ENCODE measurements around the gene POLR2J.
A peak's percentile ranks its signal among the peaks of the same experiment; 100 is the strongest.

Gene POLR2J

DNA sequence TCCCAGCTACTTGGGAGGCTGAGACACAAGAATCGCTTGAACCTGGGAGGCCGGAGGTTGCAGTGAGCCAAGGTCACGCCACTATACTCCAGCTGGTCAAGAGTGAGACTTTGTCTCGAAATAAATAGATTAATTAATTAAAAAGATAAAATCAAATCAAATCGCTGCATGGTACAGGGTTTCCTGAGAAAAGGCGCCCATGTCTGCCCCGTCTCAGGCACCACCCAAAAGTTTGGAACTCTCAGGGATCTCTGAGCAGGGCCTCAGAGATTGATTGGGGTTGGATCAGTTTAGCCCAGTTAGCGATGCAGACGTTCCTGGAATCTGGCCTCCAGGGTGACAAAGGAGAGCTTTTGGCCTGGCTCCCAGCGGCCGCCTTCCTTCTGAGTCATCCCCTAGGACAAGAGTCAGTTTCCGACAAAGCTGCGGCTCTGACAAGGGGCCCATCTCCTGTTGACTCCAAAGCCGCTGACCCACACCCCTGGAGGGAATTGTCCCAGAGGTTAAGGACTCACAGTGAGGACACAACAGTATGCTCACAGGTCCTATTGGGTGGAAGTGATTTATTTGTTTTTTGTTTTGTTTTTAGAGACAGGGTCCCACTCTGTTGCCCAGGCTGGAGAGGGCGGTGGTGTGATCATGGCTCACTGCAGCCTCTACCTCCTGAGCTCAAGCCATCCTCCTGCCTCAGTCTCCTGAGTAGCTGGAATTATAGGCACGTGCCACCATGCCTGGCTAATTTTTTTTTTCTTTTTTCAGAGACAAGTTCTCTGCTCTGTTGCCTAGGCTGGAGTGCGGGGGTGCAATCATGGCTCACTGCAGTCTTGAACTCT, 38.5 kb downstream of the POLR2J start:
- peak; percentile 90 for DNase-seq (ENCODE audit: low spot score)

DNA sequence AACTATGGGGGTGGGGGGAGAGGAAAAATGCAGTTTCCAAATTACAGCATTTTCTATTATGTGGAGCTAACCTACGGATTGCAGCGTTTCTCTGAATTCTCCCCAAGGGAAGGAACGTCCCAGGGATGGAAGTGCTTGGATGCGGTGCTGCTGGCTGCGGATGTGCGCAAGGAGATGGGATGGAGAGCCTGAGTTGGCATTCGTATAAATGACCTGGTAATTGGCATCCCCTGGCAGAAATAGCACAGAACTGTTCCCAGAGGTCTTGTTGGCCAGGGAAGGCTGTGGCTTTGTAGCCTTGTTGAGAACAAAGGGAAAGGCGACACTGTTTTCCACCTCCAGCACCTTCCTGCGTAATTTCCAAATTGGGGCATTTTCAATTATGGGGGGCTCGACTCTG, 42.6 kb downstream of the POLR2J start:
- DNase-seq (ENCODE audit: low spot score), result no peak

DNA sequence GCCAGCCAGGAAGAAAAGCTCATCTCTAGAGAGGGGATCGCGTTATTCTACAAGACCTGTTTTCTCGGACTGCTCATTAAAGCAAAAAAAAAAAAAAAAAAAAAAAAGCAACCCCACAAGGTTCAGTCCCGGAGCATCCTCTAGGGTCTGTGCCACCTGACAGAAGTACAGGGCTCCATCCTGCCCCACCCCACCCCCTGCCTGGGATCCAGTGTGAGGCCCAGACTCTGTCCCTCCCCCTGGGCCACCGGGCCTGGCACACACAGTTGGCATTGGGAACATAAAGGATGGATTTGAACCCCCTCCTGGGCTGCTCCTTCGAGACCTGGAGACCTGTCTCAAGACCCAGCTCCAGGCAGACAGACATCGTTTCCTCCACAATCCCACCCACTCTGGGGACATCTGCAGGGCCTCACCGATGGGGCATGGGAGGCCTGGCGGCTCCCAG, 44.7 kb downstream of the POLR2J start:
- DNase-seq (ENCODE audit: low spot score), result no peak

DNA sequence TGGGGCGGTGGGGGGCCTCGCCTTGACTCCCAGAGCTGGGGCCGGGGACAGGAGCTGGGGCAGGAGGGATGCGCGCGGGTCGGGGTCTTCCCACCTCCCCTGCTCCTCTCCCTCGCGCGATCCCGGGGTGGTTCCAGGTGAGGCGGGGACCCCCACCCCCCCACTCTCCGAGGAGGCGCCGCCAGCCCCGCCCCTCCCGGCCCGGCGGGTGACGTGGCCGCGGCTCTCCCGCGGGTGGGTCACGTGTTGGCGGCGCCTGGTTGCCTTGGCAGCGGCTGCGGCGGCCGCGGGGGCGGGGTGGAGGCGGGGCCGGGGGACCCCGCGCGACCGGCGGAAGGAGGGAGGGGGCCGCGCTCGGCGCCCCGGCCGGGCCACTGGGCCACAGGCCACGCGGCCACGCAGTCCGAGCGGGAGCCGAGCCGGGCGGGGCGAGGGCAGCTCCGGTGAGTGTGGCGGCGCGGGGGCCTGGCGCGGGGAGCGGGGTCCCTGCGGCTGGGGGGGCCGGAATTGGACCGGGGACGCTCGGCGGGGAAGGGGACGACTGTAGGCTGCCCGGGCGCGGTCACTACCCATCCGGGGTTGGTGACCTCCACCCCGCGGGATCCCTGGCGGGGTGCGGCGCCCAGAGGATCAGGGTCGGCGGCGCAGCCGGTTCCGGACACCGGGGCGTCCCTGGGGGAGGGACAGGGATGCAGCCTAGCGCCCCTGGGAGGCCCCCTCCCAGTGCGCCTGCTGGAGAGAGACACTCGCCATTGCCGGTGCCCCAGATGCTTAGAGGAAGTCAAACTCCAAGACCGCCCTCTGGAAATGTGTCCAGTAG, 45.3 kb downstream of the POLR2J start, which contains the start of gene ORAI2:
Gene ORAI2 (plus strand): TSS at position 357 of the 820 bp plus-strand sequence. CDS start 5,382 bp downstream, outside the sequence.
- DNase-seq (ENCODE audit: low spot score), result peak; percentile 89

DNA sequence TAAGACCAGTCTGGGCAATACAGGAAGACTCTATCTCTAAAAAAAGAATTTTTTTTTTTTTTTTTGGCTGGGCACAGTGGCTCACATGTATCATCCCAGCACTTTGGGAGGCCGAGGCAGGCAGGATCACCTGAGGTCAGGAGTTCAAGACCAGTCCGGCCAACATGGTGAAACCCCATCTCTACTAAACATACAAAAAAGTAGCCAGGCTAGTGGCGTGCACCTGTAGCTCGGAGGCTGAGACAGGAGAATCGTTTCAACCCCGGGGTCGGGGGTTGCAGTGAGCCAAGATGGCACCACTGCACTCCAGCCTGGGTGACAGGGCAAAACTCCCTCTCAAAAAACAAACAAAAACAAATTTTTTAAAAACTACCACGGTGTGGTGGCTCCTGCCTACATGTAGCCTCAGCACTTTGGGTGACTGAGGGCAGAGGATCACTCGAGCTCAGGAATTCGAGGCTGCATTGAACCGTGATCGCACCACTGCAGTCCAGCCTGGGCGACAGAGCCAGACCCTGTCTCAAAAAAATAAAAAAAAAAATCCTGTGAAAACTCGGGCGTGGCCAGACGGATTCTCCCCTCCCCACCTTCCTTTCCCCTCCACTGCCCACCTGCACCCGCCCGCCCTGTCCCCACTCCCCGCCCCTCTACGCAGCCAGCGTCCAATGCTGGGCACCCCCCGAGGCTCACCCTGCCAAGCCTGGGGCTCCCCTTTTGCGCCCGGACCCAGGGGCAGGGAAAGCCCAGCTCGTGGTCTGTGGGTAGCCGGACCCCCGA, 46.1 kb downstream of the POLR2J start:
- no peak for DNase-seq (ENCODE audit: low spot score)

DNA sequence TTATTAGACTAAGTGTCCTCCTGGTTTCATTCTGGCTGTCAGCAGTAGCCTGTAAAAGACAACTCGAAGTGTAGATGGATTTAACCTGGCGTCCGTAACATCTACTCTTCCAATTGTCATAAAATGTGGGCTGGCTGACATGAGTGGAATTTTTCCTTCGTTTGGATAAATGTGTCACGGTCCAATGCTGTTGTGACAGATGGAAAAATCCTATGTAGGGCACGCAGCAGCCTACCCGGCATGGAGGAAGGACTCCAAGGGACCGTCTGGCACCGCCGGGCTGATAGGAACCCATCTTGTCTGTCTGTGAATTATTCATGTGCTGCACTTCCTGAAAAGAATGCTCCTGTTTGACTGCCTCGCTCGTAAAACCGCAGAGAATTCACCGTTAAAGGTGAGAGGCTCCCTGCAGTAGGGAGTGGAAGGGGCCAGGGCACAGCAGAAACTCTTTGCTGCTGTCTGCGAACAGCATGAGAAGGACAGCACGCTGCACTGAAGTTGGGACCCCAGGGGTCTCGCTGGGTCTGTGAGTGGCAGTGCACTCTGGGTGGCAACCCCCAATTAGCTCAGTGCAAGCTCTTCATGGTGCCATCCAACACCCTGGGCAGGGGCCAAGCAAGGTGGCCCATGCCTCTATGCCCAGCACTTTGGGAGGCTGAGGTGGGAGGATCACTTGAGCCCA, 47.0 kb downstream of the POLR2J start:
- no peak for DNase-seq (ENCODE audit: low spot score)

DNA sequence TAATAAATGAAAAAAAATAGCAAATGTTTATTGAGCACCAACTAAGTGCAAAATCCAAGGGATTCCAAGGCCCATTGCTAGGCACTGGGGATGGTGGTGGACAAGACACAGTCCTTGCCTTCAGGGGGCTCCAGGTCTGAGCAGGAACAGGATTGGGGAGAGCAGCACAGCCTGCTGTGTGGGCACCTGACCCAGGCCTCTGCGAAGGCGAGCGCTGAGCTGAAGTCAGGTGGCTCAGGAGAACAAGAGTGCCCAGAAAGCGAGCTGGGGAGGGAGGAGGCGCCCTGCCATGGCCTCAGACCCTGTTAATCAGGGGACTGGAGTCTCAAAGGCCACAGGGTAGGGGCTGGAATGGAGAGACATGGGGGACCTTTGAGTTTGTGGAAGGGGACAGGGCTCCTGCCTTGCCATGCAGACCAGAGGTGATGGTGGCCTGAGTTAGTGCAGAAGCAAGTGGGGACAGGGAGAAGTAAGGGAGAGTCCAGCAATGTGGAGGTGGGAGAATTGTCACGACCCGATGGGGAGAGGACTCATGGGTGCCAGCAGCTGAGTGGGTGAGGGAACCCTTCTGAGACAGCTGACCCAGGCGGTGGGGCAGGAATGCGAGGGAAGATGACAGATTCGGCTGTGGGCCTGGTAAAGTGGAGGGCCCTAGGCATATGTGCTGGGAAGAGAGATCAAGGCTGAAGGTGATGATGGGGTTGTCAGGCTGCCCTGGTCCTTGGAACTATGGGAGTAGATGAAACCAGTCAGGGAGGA, 49.4 kb downstream of the POLR2J start:
- no peak for DNase-seq (ENCODE audit: low spot score)

DNA sequence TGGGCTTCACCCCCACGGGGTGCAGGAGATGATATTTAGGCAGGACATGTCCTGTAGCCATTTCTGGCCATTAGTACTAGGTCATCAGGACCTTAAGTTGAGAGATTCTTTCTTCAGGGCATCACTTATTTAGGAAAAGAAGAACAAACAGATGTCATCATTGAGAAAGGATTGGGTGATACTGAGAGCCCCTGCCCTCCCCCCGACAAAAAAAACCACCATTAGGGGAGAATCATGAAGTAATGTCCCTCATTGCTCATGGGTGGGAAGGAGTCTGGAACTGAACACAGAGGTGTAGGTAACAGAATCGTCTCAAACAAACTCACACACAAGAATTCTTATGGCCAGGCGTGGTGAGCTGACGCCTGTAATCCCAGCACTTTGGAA, 51.7 kb downstream of the POLR2J start:
- DNase-seq (ENCODE audit: low spot score), result no peak

DNA sequence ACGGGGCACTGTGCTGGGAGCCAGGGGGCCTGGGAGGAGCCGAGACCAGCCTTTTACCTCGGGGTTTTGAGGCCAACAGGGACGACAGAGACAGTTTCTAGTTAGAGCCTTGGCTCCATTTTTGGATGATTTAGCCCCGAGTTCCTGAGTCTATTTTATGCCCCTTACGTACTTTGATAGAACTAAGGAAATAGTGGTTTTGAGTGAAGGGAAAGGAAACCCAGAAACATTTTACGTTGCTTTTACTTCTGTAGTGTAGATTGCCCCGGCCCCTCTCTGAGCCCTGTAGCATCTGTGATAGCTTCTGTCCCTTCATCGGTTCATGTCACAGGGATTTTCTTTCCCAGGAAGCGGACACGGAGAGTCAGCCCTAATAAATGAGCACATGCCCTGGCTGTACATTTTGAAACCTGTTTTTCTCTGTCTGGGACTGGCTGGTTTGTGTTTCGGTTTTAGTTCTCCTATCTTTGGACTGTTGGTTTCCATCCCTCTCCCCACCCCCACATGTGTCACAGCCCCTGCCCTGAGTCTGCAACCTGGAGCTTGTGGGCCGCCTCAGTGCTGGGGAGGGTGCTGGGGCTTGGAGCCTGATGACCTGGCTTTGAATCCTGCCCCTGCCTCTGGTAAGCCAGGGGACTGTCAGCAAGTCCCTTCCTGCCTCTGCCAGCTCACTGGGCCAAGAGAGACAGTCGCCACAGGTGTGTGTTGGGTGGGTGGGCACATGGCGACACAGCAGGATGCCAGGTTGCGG, 52.3 kb downstream of the POLR2J start:
- DNase-seq (ENCODE audit: low spot score), result no peak

DNA sequence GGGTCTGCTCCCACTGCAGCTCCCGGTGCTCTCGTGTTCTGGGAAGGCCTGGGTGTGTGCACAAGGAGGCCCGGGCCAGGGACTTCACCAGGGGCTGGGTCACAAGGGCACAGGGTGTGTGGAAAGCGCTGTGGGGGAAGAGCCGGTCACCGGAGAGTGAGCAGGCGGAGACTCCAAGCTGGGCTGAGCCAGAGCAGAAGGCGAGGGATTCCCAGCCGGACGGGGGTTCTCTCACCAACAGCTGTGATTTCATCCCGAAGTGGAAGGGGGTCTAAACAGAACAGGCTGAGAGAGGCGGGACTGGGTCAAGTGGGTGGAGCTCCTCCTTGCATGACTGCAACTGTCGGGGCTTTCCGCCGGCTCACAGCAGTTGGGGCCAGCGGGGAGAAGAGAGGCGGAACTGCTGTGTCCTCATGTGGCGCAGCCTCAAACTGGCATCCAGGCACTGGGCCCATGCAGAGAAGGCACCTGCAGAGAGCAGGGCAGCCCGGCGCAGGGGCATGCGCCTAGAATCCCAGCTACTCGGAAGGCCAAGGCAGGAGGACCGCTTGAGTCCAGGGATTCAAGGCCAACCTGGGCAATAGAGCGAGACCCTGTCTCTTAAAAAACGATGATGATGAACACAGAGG, 53.0 kb downstream of the POLR2J start:
- no peak for DNase-seq (ENCODE audit: low spot score)

DNA sequence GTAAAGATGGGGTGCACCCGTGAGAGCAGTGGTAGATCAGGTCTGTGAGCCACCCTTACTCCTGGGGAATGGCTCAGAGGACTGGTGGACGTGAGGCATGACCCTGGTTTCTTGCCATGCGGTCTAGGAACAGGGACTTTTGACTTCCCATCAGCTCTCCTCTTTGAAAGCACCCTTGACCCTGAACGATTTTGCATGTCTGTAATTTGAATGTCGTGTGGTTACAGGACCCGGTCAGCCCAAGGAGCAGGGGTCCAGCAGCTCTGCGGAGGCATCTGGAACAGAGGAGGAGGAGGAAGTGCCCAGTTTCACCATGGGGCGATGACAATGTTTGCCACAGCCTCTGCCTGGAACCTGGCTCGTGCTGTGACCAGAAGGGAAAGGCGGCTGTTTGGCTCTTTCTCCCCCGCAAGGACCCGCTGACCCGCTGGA, 53.9 kb downstream of the POLR2J start:
- DNase-seq (ENCODE audit: low spot score), result no peak

DNA sequence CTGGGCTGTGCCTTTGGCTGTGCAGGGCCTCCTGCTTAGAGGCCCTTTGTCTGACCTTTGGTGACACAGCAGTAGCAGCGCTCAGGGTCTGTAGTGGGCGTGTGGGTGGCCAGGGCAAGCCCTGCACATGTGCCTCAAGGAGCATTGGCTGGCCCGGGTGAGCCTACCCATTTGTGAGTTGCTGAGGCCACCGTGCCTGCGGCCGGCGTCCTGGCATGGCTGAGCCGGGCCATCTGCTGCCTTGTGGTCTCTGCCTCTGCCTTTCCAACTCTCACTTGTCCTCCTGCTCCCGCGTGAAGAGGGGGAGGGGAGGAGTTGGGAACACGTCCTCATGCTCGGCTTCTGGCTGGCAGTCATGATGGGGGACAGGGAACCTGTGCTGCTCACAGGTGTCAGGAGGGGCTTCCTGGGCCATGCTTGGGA, 54.6 kb downstream of the POLR2J start:
- no peak for DNase-seq (ENCODE audit: low spot score)
